CD4-positive, alpha-beta T cell (primary cell): ENCODE results near the gene DYNLT2B. TPM values are rescaled to one million over a fixed set of nuclear protein-coding genes. Genes with fewer than 3 reads are reported as not detected.
A peak's percentile ranks its signal among the peaks of the same experiment; 100 is the strongest.

Experiments used
- ATAC-seq: fragments of 200-7000 bp; cut with Tn5 transposase; one replicate; pipeline ENCODE4 v1.10.0; 2022; ENCODE audit warnings: mild to moderate bottlenecking; ENCODE audit not compliant: poor library complexity
- CTCF ChIA-PET: fragments of 350-600 bp; sonication (Branson Sonifier 250); formaldehyde crosslinking; loops from one replicate; lab custom pipeline; 2021; ENCODE audit warnings: antibody characterized with exemption, inconsistent platforms; lab: Charles Lee
- POLR2A ChIA-PET: fragments of 350-600 bp; sonication (Branson Sonifier 250); formaldehyde crosslinking; loops from one replicate; lab custom pipeline; 2021; ENCODE audit warnings: antibody characterized with exemption, inconsistent platforms; lab: Charles Lee
- DNase-seq, 14 experiments: peaks; one replicate each; pipeline ENCODE4 v3.0.0-alpha.2; 2013 to 2020; ENCODE audit warnings: mixed read lengths in 2 of 14
- H3K27ac ChIP-seq, 2 donors: one replicate each; pipeline versions ENCODE4 v1.5.1 to v1.7.0; 2013; ENCODE audit warnings: low read length in 2 of 2, low read depth in 1 of 2, mild to moderate bottlenecking in 1 of 2
- H3K27me3 ChIP-seq, 2 experiments: 1 replicate in 1 of 2; 2 replicates in 1 of 2; pipeline versions ENCODE4 v1.6.1 to v1.7.0; 2013; ENCODE audit warnings: low read length in 2 of 2, control low read depth in 1 of 2, mild to moderate bottlenecking in 1 of 2, moderate library complexity in 1 of 2; ENCODE audit not compliant: insufficient read depth in 2 of 2, control insufficient read depth in 1 of 2
- H3K36me3 ChIP-seq: one replicate; pipeline ENCODE4 v1.6.1; 2013; ENCODE audit warnings: low read length, control low read depth; ENCODE audit not compliant: insufficient read depth
- H3K4me1 ChIP-seq: one replicate; pipeline ENCODE4 v1.6.1; 2013; ENCODE audit warnings: low read length, control low read depth; ENCODE audit not compliant: insufficient read depth
- H3K4me3 ChIP-seq: one replicate; pipeline ENCODE4 v1.5.1; 2013; ENCODE audit warnings: mild to moderate bottlenecking, low read length, moderate library complexity
- H3K9me3 ChIP-seq, 2 experiments: 1 replicate in 1 of 2; 2 replicates in 1 of 2; pipeline versions ENCODE4 v1.6.1 to v1.7.0; 2013; ENCODE audit warnings: low read length in 2 of 2, mild to moderate bottlenecking in 2 of 2, control low read depth in 1 of 2, moderate library complexity in 1 of 2; ENCODE audit not compliant: control insufficient read depth in 1 of 2, insufficient read depth in 1 of 2
- H3K27ac Mint-ChIP-seq: one replicate; pipeline ENCODE4 v1.8.0; 2020; ENCODE audit warnings: mixed read lengths
- H3K27me3 Mint-ChIP-seq: one replicate; pipeline ENCODE4 v1.8.0; 2021; ENCODE audit warnings: mixed read lengths
- H3K36me3 Mint-ChIP-seq: one replicate; pipeline ENCODE4 v1.8.0; 2021; ENCODE audit warnings: low read depth, mixed read lengths
- H3K4me1 Mint-ChIP-seq: one replicate; pipeline ENCODE4 v1.8.0; 2021; ENCODE audit warnings: low read depth, mixed read lengths
- H3K4me3 Mint-ChIP-seq: one replicate; pipeline ENCODE4 v1.8.0; 2020; ENCODE audit warnings: mild to moderate bottlenecking, mixed read lengths
- H3K9me3 Mint-ChIP-seq: one replicate; pipeline ENCODE4 v1.8.0; 2020; ENCODE audit warnings: mixed read lengths
- intact Hi-C, 2 experiments: fragments of 100-400 bp; cut with DNase I in 1 of 2; cut with micrococcal nuclease in 1 of 2; formaldehyde crosslinking; loops; one replicate each; pipeline versions ENCODE4 v1.15.1 to v1.9.0; 2023 to 2025; cut with DNase I, micrococcal nuclease
- total RNA-seq, 174 experiments: library from RNA in 2 of 174; stranded (reverse) in 2 of 174; gene quantifications; one replicate each; pipeline ENCODE4 v1.2.3 and lab custom pipeline; 2021 to 2026
- TF ChIP-seq, protein P1 (sequence below): fragments of 200-600 bp; IDR thresholded peaks from one replicate; pipeline ENCODE4 v1.8.0; 2022; ENCODE audit warnings: antibody characterized with exemption, mild to moderate bottlenecking

Gene DYNLT2B
- total RNA-seq, 2 experiments from 2014 or later: 4.5 to 4.6 TPM

DNA sequence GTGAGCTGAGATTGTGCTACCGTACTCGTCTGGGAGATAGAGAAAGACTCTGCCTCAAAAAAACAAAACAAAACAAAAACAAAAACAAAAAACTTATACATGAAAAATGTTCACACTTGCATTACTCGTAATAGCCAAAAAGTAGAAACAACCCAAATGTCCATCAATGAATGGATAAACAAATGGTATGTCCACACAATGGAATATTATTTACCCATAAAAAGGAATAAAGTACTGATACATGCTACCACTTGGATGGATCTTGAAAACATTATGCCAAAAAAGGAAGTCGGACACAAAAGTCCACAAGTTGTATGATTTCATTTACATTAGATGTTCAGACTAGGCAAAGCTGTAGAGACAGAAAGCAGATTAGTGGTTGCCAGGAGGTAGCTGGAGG, 57.3 kb downstream of the DYNLT2B start:
- H3K27ac ChIP-seq: no peak overlapping the region
- no peaks in the 10 kb centered on the region for H3K9me3 Mint-ChIP-seq
- no peaks in the 10 kb centered on the region for H3K4me1 Mint-ChIP-seq
- no peak overlapping the region for H3K27ac Mint-ChIP-seq
- H3K36me3 ChIP-seq: peaks cover 50% of the 10 kb centered on the region
- ATAC-seq: no peak
- H3K36me3 Mint-ChIP-seq: peaks cover 69% of the 10 kb centered on the region
- ChIA-PET POLR2A (no interaction called here), CTCF (no interaction called here)
- no peaks in the 10 kb centered on the region for H3K4me1 ChIP-seq
- DNase-seq: no peak
- H3K4me3 Mint-ChIP-seq: no peak overlapping the region
- intact Hi-C loops: no loop called here
- H3K27me3 Mint-ChIP-seq: no peaks in the 10 kb centered on the region
- H3K4me3 ChIP-seq: no peak overlapping the region
- TF ChIP-seq, protein P1, sequence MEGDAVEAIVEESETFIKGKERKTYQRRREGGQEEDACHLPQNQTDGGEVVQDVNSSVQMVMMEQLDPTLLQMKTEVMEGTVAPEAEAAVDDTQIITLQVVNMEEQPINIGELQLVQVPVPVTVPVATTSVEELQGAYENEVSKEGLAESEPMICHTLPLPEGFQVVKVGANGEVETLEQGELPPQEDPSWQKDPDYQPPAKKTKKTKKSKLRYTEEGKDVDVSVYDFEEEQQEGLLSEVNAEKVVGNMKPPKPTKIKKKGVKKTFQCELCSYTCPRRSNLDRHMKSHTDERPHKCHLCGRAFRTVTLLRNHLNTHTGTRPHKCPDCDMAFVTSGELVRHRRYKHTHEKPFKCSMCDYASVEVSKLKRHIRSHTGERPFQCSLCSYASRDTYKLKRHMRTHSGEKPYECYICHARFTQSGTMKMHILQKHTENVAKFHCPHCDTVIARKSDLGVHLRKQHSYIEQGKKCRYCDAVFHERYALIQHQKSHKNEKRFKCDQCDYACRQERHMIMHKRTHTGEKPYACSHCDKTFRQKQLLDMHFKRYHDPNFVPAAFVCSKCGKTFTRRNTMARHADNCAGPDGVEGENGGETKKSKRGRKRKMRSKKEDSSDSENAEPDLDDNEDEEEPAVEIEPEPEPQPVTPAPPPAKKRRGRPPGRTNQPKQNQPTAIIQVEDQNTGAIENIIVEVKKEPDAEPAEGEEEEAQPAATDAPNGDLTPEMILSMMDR: no peak
- H3K27me3 ChIP-seq: no peaks in the 10 kb centered on the region
- H3K9me3 ChIP-seq: no peaks in the 10 kb centered on the region

DNA sequence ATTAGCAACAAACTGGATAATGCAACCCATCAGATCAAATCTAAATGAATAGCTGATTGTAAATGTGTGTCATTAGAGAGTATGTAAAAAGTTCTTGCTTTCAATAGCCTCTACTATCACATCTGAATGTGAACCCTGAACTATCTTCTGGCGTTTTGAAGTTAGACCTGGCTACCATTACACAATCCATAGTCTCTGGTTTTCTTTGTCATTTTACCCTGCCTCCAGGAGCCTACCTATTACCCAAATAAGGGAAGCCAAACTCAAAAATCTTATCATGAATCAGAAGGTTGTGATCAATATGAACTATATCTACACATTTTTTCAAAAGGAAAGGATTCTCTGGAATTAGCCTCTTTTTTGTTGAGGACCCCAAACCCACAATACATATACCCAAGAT, 62.3 kb downstream of the DYNLT2B start:
- ChIA-PET CTCF (interaction anchor here (0.9 to 1.4 kb wide), 3 partner anchors 20 to 273 kb away, joined by 3 to 4 read pairs (median 3); no protein-coding TSS in a partner anchor), POLR2A (no interaction called here)
- peak overlapping the region; percentile 39 for H3K27ac Mint-ChIP-seq
- TF ChIP-seq, protein P1: no peak
- H3K27me3 Mint-ChIP-seq: no peaks in the 10 kb centered on the region
- Histone ChIP-seq H3K4me1 (peaks cover 5% of the 10 kb centered on the region), H3K27ac (no peak overlapping the region), H3K9me3 (no peaks in the 10 kb centered on the region), H3K36me3 (peaks cover 35% of the 10 kb centered on the region), H3K27me3 (no peaks in the 10 kb centered on the region), H3K4me3 (no peak overlapping the region)
- no peak for DNase-seq
- H3K9me3 Mint-ChIP-seq: no peaks in the 10 kb centered on the region
- intact Hi-C loops: loop anchor here in 1 of 2 experiments (10.0 kb wide), 1 partner anchor 349 kb away; no protein-coding TSS in a partner anchor
- no peak overlapping the region for H3K4me3 Mint-ChIP-seq
- no peak for ATAC-seq
- peaks cover 54% of the 10 kb centered on the region for H3K36me3 Mint-ChIP-seq
- H3K4me1 Mint-ChIP-seq: peaks cover 5% of the 10 kb centered on the region

DNA sequence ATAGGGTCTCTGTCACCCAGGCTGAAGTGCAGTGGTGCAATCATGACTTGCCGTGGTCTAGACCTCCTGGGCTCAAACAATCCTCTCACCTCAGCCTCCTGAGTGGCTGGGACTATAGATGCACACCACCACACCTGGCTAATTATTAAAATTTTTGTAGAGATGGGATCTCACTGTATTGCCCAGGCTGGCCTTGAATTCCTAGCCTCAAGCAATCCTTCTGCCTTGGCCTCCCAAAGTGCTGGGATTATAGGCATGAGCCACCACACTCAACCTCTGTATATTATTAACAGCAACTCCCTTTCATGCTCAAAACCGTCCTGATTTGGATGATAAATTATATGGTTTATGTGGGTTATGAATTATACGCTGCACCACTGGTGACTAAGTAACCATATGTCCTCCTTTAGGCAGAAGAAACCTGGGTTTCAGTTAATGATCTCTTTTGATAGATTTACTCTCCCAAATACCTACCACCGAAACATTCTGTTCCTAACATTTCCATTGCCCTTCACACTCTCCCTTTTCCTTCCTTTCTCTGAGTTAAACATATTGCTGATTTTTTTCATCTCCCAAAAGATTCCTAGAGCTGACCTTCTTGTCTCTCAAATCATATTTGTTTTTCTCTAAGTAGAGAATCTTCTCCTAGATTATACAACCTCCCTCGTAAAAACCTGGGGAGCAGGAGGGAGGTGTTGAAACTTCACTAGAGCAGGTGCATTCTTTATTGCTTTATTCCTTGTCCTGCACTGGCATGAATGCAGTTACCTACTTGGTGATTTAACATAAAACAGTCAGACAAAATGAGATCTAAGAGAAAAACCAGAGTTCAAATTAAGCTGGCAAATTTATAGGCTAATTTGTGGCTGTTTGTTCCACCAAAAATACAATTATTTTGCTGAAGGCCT, 63.4 kb downstream of the DYNLT2B start:
- DNase-seq (no peak), ATAC-seq (no peak)
- Mint-ChIP-seq H3K4me1 (peaks cover 5% of the 10 kb centered on the region), H3K9me3 (no peaks in the 10 kb centered on the region), H3K36me3 (peaks cover 52% of the 10 kb centered on the region), H3K27me3 (no peaks in the 10 kb centered on the region), H3K4me3 (no peak overlapping the region), H3K27ac (no peak overlapping the region)
- peaks cover 27% of the 10 kb centered on the region for H3K36me3 ChIP-seq
- ChIA-PET CTCF (interaction anchor here (0.9 to 1.4 kb wide), 4 partner anchors 19 to 274 kb away, joined by 3 to 4 read pairs (median 3); no protein-coding TSS in a partner anchor), POLR2A (no interaction called here)
- intact Hi-C loops: loop anchor here in 1 of 2 experiments (10.0 kb wide), 1 partner anchor 350 kb away; no protein-coding TSS in a partner anchor
- H3K27ac ChIP-seq: no peak overlapping the region
- H3K4me3 ChIP-seq: no peak overlapping the region
- TF ChIP-seq, protein P1: no peak
- H3K27me3 ChIP-seq: no peaks in the 10 kb centered on the region
- H3K9me3 ChIP-seq: no peaks in the 10 kb centered on the region
- peaks cover 5% of the 10 kb centered on the region for H3K4me1 ChIP-seq
